ENCODE results near the gene CWF19L1.

Gene CWF19L1

GRCh38 chr10:100248820-100249219 lies 18.6 kb downstream of the CWF19L1 start:
- DNase-seq (ENCODE audit: low spot score) = no peak

GRCh38 chr10:100245484-100246220 lies 21.8 kb downstream of the CWF19L1 start:
- DNase-seq (ENCODE audit: low spot score) = no peak

- no peak for DNase-seq (ENCODE audit: low spot score)
Measured at GRCh38 chr10:100239851-100240250, 27.6 kb downstream of the CWF19L1 start.

GRCh38 chr10:100238429-100238828 lies 29.0 kb downstream of the CWF19L1 start:
- DNase-seq (ENCODE audit: low spot score) = no peak

- DNase-seq (ENCODE audit: low spot score) = no peak
Measured at GRCh38 chr10:100232101-100232500, 35.3 kb downstream of the CWF19L1 start.

GRCh38 chr10:100229819-100230422 lies 37.5 kb downstream of the CWF19L1 start:
- DNase-seq (ENCODE audit: low spot score) = no peak

GRCh38 chr10:100223879-100224278 lies 43.6 kb downstream of the CWF19L1 start:
- no peak for DNase-seq (ENCODE audit: low spot score)

GRCh38 chr10:100222529-100222928 lies 44.9 kb downstream of the CWF19L1 start:
- no peak for DNase-seq (ENCODE audit: low spot score)

GRCh38 chr10:100216006-100216405 lies 51.4 kb downstream of the CWF19L1 start:
- no peak for DNase-seq (ENCODE audit: low spot score)

GRCh38 chr10:100209303-100209702 lies 58.1 kb downstream of the CWF19L1 start:
- DNase-seq (ENCODE audit: low spot score) = no peak

GRCh38 chr10:100208276-100208675 lies 59.2 kb downstream of the CWF19L1 start:
- no peak for DNase-seq (ENCODE audit: low spot score)

- no peak for DNase-seq (ENCODE audit: low spot score)
Measured at GRCh38 chr10:100204370-100204769, 63.1 kb downstream of the CWF19L1 start.

- DNase-seq (ENCODE audit: low spot score) = no peak
Measured at GRCh38 chr10:100201549-100201948, 65.9 kb downstream of the CWF19L1 start.

GRCh38 chr10:100194711-100195110 lies 72.7 kb downstream of the CWF19L1 start:
- no peak for DNase-seq (ENCODE audit: low spot score)

GRCh38 chr10:100192350-100192749 lies 75.1 kb downstream of the CWF19L1 start:
- no peak for DNase-seq (ENCODE audit: low spot score)

GRCh38 chr10:100186253-100187212 lies 80.9 kb downstream of the CWF19L1 start:
- no peak for DNase-seq (ENCODE audit: low spot score)

GRCh38 chr10:100185364-100186252 lies 81.8 kb downstream of the CWF19L1 start, which contains the start of gene ERLIN1:
TSS of gene ERLIN1 (minus strand) at chr10:100186029. CDS start at chr10:100185626, 403 bp downstream.
- peak; percentile 96 for DNase-seq (ENCODE audit: low spot score)

GRCh38 chr10:100184840-100185239 lies 82.6 kb downstream of the CWF19L1 start:
- DNase-seq (ENCODE audit: low spot score) = no peak

- no peak for DNase-seq (ENCODE audit: low spot score)
Measured at GRCh38 chr10:100184426-100184825, 83.0 kb downstream of the CWF19L1 start.

GRCh38 chr10:100183481-100183880 lies 84.0 kb downstream of the CWF19L1 start:
- no peak for DNase-seq (ENCODE audit: low spot score)

- no peak for DNase-seq (ENCODE audit: low spot score)
Measured at GRCh38 chr10:100182908-100183307, 84.5 kb downstream of the CWF19L1 start.
